Right cardiac atrium (tissue), 5 donors: ENCODE data around the gene PSPC1. TPM values are rescaled to one million over a fixed set of nuclear protein-coding genes. Genes with fewer than 3 reads are reported as not detected.
"Not testable (repeated sequence)": the region's sequence is repeated elsewhere in the genome, so short reads cannot be mapped to it uniquely, and the experiment has no call there.

Experiments
- ATAC-seq, 2 donors: fragments of 200-7000 bp; cut with Tn5 transposase; one replicate each; pipeline versions ENCODE4 v1.8.0 to v1.9.1; 2020; ENCODE audit warnings: moderate library complexity in 2 of 2, mild to moderate bottlenecking in 1 of 2
- DNase-seq, 3 donors: peaks; one replicate each; pipeline ENCODE4 v3.0.0-alpha.2; 2020
- H3K27ac ChIP-seq: one replicate; pipeline ENCODE4 v1.5.1; 2013; ENCODE audit warnings: mild to moderate bottlenecking, low read length, control low read depth, moderate library complexity
- H3K27me3 ChIP-seq: one replicate; pipeline ENCODE4 v1.6.1; 2013; ENCODE audit not compliant: control insufficient read depth, insufficient read depth
- H3K4me1 ChIP-seq: one replicate; pipeline ENCODE4 v1.6.1; 2013; ENCODE audit warnings: low read length; ENCODE audit not compliant: control insufficient read depth, insufficient read depth
- H3K4me3 ChIP-seq: one replicate; pipeline ENCODE4 v1.5.1; 2013; ENCODE audit warnings: low read length, control low read depth
- H3K9me3 ChIP-seq: one replicate; pipeline ENCODE4 v1.6.1; 2013; ENCODE audit warnings: low read length; ENCODE audit not compliant: control insufficient read depth
- WGBS: extraction: QIAGEN DNeasy Blood & Tissue Kit; methylation state at CpG from one replicate; pipeline ENCODE4 v1.1.7; 2013; 5-methylcytosine and 5-hydroxymethylcytosine counted together
- intact Hi-C, 4 donors: fragments of 100-400 bp; cut with DNase I; formaldehyde crosslinking; loops; one replicate each; pipeline versions ENCODE4 v1.11.0 to v1.14.0; 2022 to 2023
- polyA plus RNA-seq: library from polyadenylated mRNA; stranded (reverse); fragments of 200-250 nt; gene quantifications from one replicate; pipeline ENCODE4 v1.2.3, GENCODE V29; 2013
- total RNA-seq, 4 donors: library from RNA; stranded (reverse); fragmentation: NEBNext Ultra II Directional; extraction: Animal tissue kit (Norgen Biotek cat#: 25700); gene quantifications; one replicate each; pipeline ENCODE4 v1.2.1, GENCODE V29; 2021
- donor health status: healthy with polysubstance abuse.
- donor health status: DM: no; HTN: yes; CAD: no.
- donor health status: DM: no; HTN: no; CAD: no.
- donor health status: DM: no; HTN: yes; CAD: no; lungs with severe emphysema.
- donor health status: DM: yes; HTN: yes; CAD: no.

Gene PSPC1
- total and polyA plus RNA-seq, 5 donors, result 25.4 to 29.1 (median 28.4) TPM

- ATAC-seq, result no peak
- Histone ChIP-seq H3K4me1 (no peaks in the 10 kb centered on the region), H3K4me3 (no peak overlapping the region), H3K27ac (no peak overlapping the region), H3K9me3 (no peaks in the 10 kb centered on the region), H3K27me3 (no peaks in the 10 kb centered on the region)
- 95% methylated on average over 7 of the region's 7 CpGs for WGBS
- intact Hi-C loops, result no loop called here
- no peak for DNase-seq
Observed at GRCh38 chr13:19795956-19796355, 13.2 kb upstream of the PSPC1 start.

GRCh38 chr13:19794631-19795030 lies 11.9 kb upstream of the PSPC1 start:
- no peak for DNase-seq
- no peak for ATAC-seq
- H3K27ac ChIP-seq, result no peak overlapping the region
- H3K4me3 ChIP-seq, result no peak overlapping the region
- no peaks in the 10 kb centered on the region for H3K4me1 ChIP-seq
- intact Hi-C loops, result no loop called here
- no peaks in the 10 kb centered on the region for H3K27me3 ChIP-seq
- no peaks in the 10 kb centered on the region for H3K9me3 ChIP-seq
- WGBS, result 93% methylated on average over 4 of the region's 4 CpGs

- DNase-seq (peak in 1 of 3 donors; percentile 8), ATAC-seq (no peak)
- H3K27me3 ChIP-seq, result no peaks in the 10 kb centered on the region
- intact Hi-C loops, result no loop called here
- 91% methylated on average over 7 of the region's 7 CpGs for WGBS
- no peaks in the 10 kb centered on the region for H3K9me3 ChIP-seq
- H3K4me3 ChIP-seq, result no peak overlapping the region
- H3K4me1 ChIP-seq, result no peaks in the 10 kb centered on the region
- H3K27ac ChIP-seq, result no peak overlapping the region
Observed at GRCh38 chr13:19791953-19792537, 9.3 kb upstream of the PSPC1 start.

- under 1% methylated on average over 77 of the region's 77 CpGs for WGBS
- ATAC-seq (peak; percentile 81 to 82), DNase-seq (peak; percentile 59 to 84 (median 83))
- peak overlapping the region; percentile 90 for H3K27ac ChIP-seq
- intact Hi-C loops, result no loop called here
- H3K4me1 ChIP-seq, result no peaks in the 10 kb centered on the region
- H3K9me3 ChIP-seq, result no peaks in the 10 kb centered on the region
- H3K27me3 ChIP-seq, result no peaks in the 10 kb centered on the region
- H3K4me3 ChIP-seq, result peak overlapping the region; percentile 75
Observed at GRCh38 chr13:19782049-19782726, 557 bp downstream of the PSPC1 start.

- H3K4me3 ChIP-seq, result peak overlapping the region; percentile 75
- no peaks in the 10 kb centered on the region for H3K9me3 ChIP-seq
- intact Hi-C loops, result no loop called here
- no peak for DNase-seq
- 11% methylated on average over 9 of the region's 9 CpGs for WGBS
- no peak for ATAC-seq
- no peak overlapping the region for H3K27ac ChIP-seq
- peaks cover 1% of the 10 kb centered on the region for H3K4me1 ChIP-seq
- H3K27me3 ChIP-seq, result no peaks in the 10 kb centered on the region
Observed at GRCh38 chr13:19781526-19781925, 1.2 kb downstream of the PSPC1 start.

- ATAC-seq, intact Hi-C loops, H3K9me3 ChIP-seq, H3K27ac ChIP-seq, H3K27me3 ChIP-seq, H3K4me1 ChIP-seq: not testable (repeated sequence)
- 91% methylated on average over 22 of the region's 22 CpGs for WGBS
- H3K4me3 ChIP-seq, result peak overlapping the region; percentile 75
- DNase-seq, result peak in 1 of 3 donors; percentile 58
Observed at GRCh38 chr13:19780753-19781418, 1.9 kb downstream of the PSPC1 start.

- Histone ChIP-seq H3K4me3 (no peak overlapping the region), H3K4me1 (peaks cover 1% of the 10 kb centered on the region), H3K9me3 (no peaks in the 10 kb centered on the region), H3K27me3 (no peaks in the 10 kb centered on the region), H3K27ac (no peak overlapping the region)
- DNase-seq (no peak), ATAC-seq (no peak)
- intact Hi-C loops, result no loop called here
- WGBS, result 89% methylated on average over 6 of the region's 6 CpGs
Observed at GRCh38 chr13:19772306-19772705, 10.4 kb downstream of the PSPC1 start.

- H3K27me3 ChIP-seq, result no peaks in the 10 kb centered on the region
- H3K4me1 ChIP-seq, result peaks cover 3% of the 10 kb centered on the region
- H3K27ac ChIP-seq, result no peak overlapping the region
- H3K4me3 ChIP-seq, result no peak overlapping the region
- intact Hi-C loops, result no loop called here
- 94% methylated on average over 2 of the region's 2 CpGs for WGBS
- DNase-seq (no peak), ATAC-seq (no peak)
- no peaks in the 10 kb centered on the region for H3K9me3 ChIP-seq
Observed at GRCh38 chr13:19769854-19770253, 12.9 kb downstream of the PSPC1 start.

- Histone ChIP-seq H3K27ac (no peak overlapping the region), H3K9me3 (no peaks in the 10 kb centered on the region), H3K4me3 (no peak overlapping the region), H3K27me3 (no peaks in the 10 kb centered on the region), H3K4me1 (peaks cover 3% of the 10 kb centered on the region)
- WGBS, result 91% methylated on average over 2 of the region's 2 CpGs
- intact Hi-C loops, result no loop called here
- no peak for ATAC-seq
- DNase-seq, result no peak
Observed at GRCh38 chr13:19767966-19768365, 14.8 kb downstream of the PSPC1 start.

GRCh38 chr13:19766591-19766990 lies 16.2 kb downstream of the PSPC1 start:
- intact Hi-C loops, result no loop called here
- WGBS, result 51% methylated on average over 5 of the region's 5 CpGs
- Histone ChIP-seq H3K9me3 (no peaks in the 10 kb centered on the region), H3K27ac (no peak overlapping the region), H3K4me3 (no peak overlapping the region), H3K27me3 (no peaks in the 10 kb centered on the region), H3K4me1 (peaks cover 3% of the 10 kb centered on the region)
- DNase-seq (no peak), ATAC-seq (peak; percentile 25 to 29)

GRCh38 chr13:19764237-19764636 lies 18.5 kb downstream of the PSPC1 start:
- no peak for ATAC-seq

More at GRCh38 chr13:19764237-19764636, 18.5 kb downstream of the PSPC1 start:
- DNase-seq, result no peak
- intact Hi-C loops, result no loop called here
- H3K27me3 ChIP-seq, result no peaks in the 10 kb centered on the region
- H3K4me3 ChIP-seq, result no peak overlapping the region
- H3K27ac ChIP-seq, result no peak overlapping the region
- peaks cover 3% of the 10 kb centered on the region for H3K4me1 ChIP-seq
- WGBS, result 93% methylated on average over 2 of the region's 2 CpGs
- no peaks in the 10 kb centered on the region for H3K9me3 ChIP-seq
